HG02885 (cell line): ENCODE data around the gene TRIM49D1.
"Not testable (repeated sequence)": the region's sequence is repeated elsewhere in the genome, so short reads cannot be mapped to it uniquely, and the experiment has no call there.

Experiments used
- ATAC-seq: cut with Tn5 transposase; IDR thresholded peaks from one replicate; pipeline ENCODE4 v1.9.1; 2021; ENCODE audit warnings: mild to moderate bottlenecking; ENCODE audit not compliant: unreplicated experiment, poor library complexity

Gene TRIM49D1

GRCh38 chr11:89922195-89922660 is at the start of gene TRIM49D1:
Gene TRIM49D1, minus strand, starts transcription at chr11:89922245. Its CDS starts 4,535 bp downstream, at chr11:89917710.
- ATAC-seq: no peak

GRCh38 chr11:89965737-89966136 is 43.7 kb upstream of the TRIM49D1 start, which contains the start of gene TRIM64:
Gene TRIM64, plus strand, starts transcription at chr11:89966037. Its CDS starts 2,467 bp downstream, at chr11:89968504.
- ATAC-seq: not testable (repeated sequence)

GRCh38 chr11:89960833-89961232 is 38.8 kb upstream of the TRIM49D1 start:
- not testable (repeated sequence) for ATAC-seq

- ATAC-seq: not testable (repeated sequence)
Measured at GRCh38 chr11:89923764-89924163, 1.7 kb upstream of the TRIM49D1 start, which contains the start of gene TRIM49D2. Gene TRIM49D2, plus strand, starts transcription at chr11:89924064. Its CDS starts 2,698 bp downstream, at chr11:89926762.

GRCh38 chr11:89900809-89901208 is 21.2 kb downstream of the TRIM49D1 start:
- not testable (repeated sequence) for ATAC-seq

GRCh38 chr11:89893245-89893644 is 28.8 kb downstream of the TRIM49D1 start:
- not testable (repeated sequence) for ATAC-seq

- not testable (repeated sequence) for ATAC-seq
Measured at GRCh38 chr11:89877511-89877910, 44.5 kb downstream of the TRIM49D1 start.

- ATAC-seq: not testable (repeated sequence)
Measured at GRCh38 chr11:89872588-89872987, 49.5 kb downstream of the TRIM49D1 start.

GRCh38 chr11:89865223-89865622 is 56.8 kb downstream of the TRIM49D1 start:
- not testable (repeated sequence) for ATAC-seq

- not testable (repeated sequence) for ATAC-seq
Measured at GRCh38 chr11:89863906-89864704, 57.9 kb downstream of the TRIM49D1 start.
